ENCODE measurements around the gene ELN.

DNA sequence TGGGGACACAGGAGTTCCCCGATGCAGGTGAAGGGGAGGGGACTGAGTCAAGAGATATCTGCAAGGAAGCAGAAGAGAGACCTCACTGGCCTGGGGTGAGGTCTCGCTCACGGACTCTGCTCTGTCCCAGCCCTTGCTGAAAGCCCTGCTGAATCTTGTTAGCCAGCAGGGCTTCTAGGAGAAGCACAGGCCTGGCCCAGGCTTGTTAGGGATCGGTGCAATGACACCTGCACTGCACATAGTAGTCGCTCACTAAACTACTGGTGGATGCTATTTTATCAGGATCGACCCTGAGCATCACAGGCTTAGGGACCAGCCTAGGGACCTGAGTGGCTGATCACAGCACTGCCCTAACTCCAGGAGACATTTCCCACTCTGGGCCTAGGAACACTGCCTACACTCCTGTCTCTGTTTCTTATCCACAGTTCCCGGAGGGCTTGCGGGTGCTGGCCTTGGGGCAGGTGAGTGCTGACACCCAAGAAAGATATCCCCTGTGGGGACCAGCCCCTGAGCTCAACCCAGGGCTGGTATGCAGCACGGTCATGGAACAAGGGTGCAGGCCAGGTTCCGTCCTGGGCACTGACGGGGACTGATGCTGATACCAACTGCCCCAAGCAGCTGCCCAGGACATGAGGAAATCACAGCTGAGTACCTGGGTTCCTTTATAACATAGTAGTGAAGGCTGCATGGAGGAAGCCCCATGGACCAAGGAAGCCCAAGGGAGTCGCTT is 13.0 kb downstream of the ELN start:
- TF ChIP-seq, protein P1, sequence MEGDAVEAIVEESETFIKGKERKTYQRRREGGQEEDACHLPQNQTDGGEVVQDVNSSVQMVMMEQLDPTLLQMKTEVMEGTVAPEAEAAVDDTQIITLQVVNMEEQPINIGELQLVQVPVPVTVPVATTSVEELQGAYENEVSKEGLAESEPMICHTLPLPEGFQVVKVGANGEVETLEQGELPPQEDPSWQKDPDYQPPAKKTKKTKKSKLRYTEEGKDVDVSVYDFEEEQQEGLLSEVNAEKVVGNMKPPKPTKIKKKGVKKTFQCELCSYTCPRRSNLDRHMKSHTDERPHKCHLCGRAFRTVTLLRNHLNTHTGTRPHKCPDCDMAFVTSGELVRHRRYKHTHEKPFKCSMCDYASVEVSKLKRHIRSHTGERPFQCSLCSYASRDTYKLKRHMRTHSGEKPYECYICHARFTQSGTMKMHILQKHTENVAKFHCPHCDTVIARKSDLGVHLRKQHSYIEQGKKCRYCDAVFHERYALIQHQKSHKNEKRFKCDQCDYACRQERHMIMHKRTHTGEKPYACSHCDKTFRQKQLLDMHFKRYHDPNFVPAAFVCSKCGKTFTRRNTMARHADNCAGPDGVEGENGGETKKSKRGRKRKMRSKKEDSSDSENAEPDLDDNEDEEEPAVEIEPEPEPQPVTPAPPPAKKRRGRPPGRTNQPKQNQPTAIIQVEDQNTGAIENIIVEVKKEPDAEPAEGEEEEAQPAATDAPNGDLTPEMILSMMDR (conservative IDR thresholded peaks at IDR 0.05; ENCODE audit: low read depth, low read length) = no peak
- TF ChIP-seq BHLHE40 (IDR thresholded peaks at IDR 0.05; ENCODE audit: low read depth, low read length) = no peak
- no peak for TF ChIP-seq CEBPB (IDR thresholded peaks at IDR 0.05; ENCODE audit: low read depth, low read length)

Data from IMR-90 (cell line).